Tibial nerve (tissue), 4 donors: ENCODE data around the gene CDH11. TPM values are rescaled to one million over a fixed set of nuclear protein-coding genes. Genes with fewer than 3 reads are reported as not detected.

Experiments
- DNase-seq, 2 donors: peaks; one replicate each; pipeline ENCODE4 v3.0.0-alpha.2; 2019; ENCODE audit warnings: low spot score in 2 of 2
- H3K27ac ChIP-seq, 4 donors: fragments of 200-600 bp; sonication (generic) in 3 of 4; one replicate each; pipeline ENCODE4 v1.5.1; 2017 to 2019; ENCODE audit warnings: mild to moderate bottlenecking in 1 of 4
- H3K27me3 ChIP-seq, 2 donors: fragments of 200-600 bp; sonication (generic) in 1 of 2; one replicate each; pipeline versions ENCODE4 v1.5.1 to v1.6.0; 2017 to 2019
- H3K36me3 ChIP-seq, 3 donors: fragments of 200-600 bp; sonication (generic); one replicate each; pipeline ENCODE4 v1.5.1; 2018 to 2019
- H3K4me1 ChIP-seq, 4 donors: fragments of 200-600 bp; sonication (generic) in 3 of 4; one replicate each; pipeline ENCODE4 v1.5.1; 2017 to 2019
- H3K4me3 ChIP-seq, 4 donors: fragments of 200-600 bp; sonication (generic) in 3 of 4; one replicate each; pipeline ENCODE4 v1.5.1; 2017 to 2019; ENCODE audit warnings: mild to moderate bottlenecking in 1 of 4, moderate library complexity in 1 of 4
- H3K9me3 ChIP-seq, 4 donors: fragments of 200-600 bp; sonication (generic) in 3 of 4; one replicate each; pipeline ENCODE4 v1.5.1; 2017 to 2019
- EP300 ChIP-seq, 2 donors: sonication (generic); formaldehyde crosslinking; IDR thresholded peaks; one replicate each; pipeline ENCODE4 v1.6.1; 2017; ENCODE audit warnings: antibody characterized with exemption in 2 of 2, mild to moderate bottlenecking in 1 of 2
- POLR2A ChIP-seq, 2 donors: fragments of 450-650 bp; IDR thresholded peaks; one replicate each; pipeline ENCODE4 v1.6.1; 2017; ENCODE audit warnings: antibody characterized with exemption in 2 of 2, mild to moderate bottlenecking in 2 of 2, moderate library complexity in 2 of 2
- WGBS, 2 donors: methylation state at CpG; one replicate each; pipeline ENCODE4 v1.1.5; 2018; 5-methylcytosine and 5-hydroxymethylcytosine counted together
- total RNA-seq, 4 donors: library from RNA; depleted of rRNA; stranded (reverse); fragments of >200 nt; gene quantifications; one replicate each; pipeline ENCODE4 v1.1.0, GENCODE V29; 2016
- TF ChIP-seq, protein P1 (sequence below), 5 experiments: fragments of 200-600 bp in 3 of 5; fragments of 450-650 bp in 2 of 5; sonication (generic) in 3 of 5; IDR thresholded peaks; one replicate each; pipeline ENCODE4 v1.5.1; 2016 to 2019; ENCODE audit warnings: antibody characterized with exemption in 5 of 5, mild to moderate bottlenecking in 3 of 5, moderate library complexity in 2 of 5

CDH11 gene
- total RNA-seq, 4 donors from 2014 or later = 72.6 to 265 (median 98.1) TPM

DNA sequence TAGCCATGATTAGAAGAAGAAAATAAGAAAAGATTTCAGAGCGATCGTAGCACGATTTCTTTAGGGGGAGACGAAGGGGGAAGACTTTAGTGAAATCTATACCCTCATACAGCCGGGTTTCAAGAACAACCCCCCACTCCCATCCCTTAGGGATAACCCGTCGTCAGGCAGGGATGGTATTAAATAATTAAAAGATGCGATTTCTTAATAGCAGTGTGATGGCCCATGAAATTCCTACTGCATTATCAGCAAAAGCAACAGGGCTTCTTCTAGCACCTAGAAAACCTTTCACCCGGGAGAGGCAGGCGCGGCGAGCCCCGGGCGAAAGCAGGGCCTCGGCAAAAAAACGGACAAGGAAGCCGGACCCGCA is 1.4 kb downstream of the CDH11 start:
- Histone ChIP-seq H3K4me1 (peaks cover 0 to 60% (median 19%) of the 10 kb centered on the region in 4 donors), H3K36me3 (no peaks in the 10 kb centered on the region), H3K27me3 (no peaks in the 10 kb centered on the region), H3K4me3 (peak overlapping the region; percentile 57 to 79 (median 66)), H3K9me3 (no peaks in the 10 kb centered on the region), H3K27ac (peak overlapping the region; percentile 69 to 95 (median 83))
- WGBS, 2 donors = 13 to 19% methylated on average over 18 of the region's 18 CpGs
- DNase-seq = no peak
- TF ChIP-seq, protein P1, sequence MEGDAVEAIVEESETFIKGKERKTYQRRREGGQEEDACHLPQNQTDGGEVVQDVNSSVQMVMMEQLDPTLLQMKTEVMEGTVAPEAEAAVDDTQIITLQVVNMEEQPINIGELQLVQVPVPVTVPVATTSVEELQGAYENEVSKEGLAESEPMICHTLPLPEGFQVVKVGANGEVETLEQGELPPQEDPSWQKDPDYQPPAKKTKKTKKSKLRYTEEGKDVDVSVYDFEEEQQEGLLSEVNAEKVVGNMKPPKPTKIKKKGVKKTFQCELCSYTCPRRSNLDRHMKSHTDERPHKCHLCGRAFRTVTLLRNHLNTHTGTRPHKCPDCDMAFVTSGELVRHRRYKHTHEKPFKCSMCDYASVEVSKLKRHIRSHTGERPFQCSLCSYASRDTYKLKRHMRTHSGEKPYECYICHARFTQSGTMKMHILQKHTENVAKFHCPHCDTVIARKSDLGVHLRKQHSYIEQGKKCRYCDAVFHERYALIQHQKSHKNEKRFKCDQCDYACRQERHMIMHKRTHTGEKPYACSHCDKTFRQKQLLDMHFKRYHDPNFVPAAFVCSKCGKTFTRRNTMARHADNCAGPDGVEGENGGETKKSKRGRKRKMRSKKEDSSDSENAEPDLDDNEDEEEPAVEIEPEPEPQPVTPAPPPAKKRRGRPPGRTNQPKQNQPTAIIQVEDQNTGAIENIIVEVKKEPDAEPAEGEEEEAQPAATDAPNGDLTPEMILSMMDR (IDR thresholded peaks at IDR 0.05) = no peak
- TF ChIP-seq POLR2A (IDR thresholded peaks at IDR 0.05) (no peak), EP300 (IDR thresholded peaks at IDR 0.05) (no peak)

DNA sequence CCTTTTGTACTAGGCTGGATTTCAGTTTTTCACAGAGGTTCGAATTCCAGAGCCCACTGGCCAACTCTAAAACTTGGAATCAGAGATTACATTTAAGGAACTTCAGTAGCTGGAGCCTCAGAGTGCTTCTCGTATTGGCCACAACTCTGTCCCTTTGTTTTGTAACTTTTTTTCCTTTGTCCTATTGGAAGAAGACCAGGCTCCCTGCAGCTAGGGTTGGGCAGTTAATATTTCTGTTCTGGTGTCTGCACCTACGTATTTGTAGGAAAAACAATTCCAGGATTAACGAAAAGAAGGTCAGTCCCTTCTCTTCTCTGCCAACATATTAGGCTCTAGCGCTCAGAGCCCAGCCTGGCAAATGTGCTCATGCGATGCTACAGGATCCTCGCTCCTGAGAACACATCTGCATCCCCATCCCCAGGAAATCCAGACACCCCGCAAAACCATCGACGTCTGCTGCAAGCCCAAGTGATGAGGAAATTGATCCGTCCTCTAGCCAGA is 1.9 kb downstream of the CDH11 start:
- peak overlapping the region; percentile 69 to 95 (median 83) for H3K27ac ChIP-seq
- H3K9me3 ChIP-seq = no peaks in the 10 kb centered on the region
- H3K27me3 ChIP-seq = no peaks in the 10 kb centered on the region
- peaks cover 0 to 63% (median 19%) of the 10 kb centered on the region in 4 donors for H3K4me1 ChIP-seq
- H3K36me3 ChIP-seq = no peaks in the 10 kb centered on the region
- peak in 1 of 2 donors; percentile 39 for DNase-seq
- TF ChIP-seq, protein P1 (IDR thresholded peaks at IDR 0.05) = no peak
- TF ChIP-seq POLR2A (IDR thresholded peaks at IDR 0.05) (peak in 1 of 2 donors; percentile 19), EP300 (IDR thresholded peaks at IDR 0.05) (peak in 1 of 2 donors; percentile 61)
- 28 to 32% methylated on average over 11 of the region's 11 CpGs for WGBS, 2 donors
- H3K4me3 ChIP-seq = peak overlapping the region; percentile 57 to 79 (median 66)

DNA sequence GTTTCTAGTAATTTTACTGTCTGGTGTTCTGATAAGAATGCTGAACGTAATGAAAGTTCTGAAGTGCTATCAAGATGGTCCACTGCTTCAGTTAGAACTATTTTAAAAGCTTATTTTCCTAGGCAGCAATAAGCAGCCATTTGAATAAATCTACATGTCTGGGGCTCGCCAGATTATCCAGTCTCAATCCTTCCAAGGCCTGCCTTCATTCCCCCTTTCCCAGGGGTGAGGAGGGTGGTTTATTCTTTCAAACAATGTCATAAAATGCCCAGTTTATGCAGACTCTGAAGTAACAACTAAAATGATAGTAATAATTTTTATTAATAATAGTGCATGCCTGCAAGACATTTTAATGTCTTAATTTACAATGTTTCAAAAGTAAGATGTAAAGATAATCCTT is 2.4 kb downstream of the CDH11 start:
- no peaks in the 10 kb centered on the region for H3K36me3 ChIP-seq
- H3K4me1 ChIP-seq = peaks cover 0 to 65% (median 19%) of the 10 kb centered on the region in 4 donors
- peak overlapping the region in 1 of 4 donors; percentile 76 for H3K4me3 ChIP-seq
- WGBS, 2 donors = 56 to 59% methylated on average over 2 of the region's 2 CpGs
- TF ChIP-seq, protein P1 (IDR thresholded peaks at IDR 0.05) = no peak
- TF ChIP-seq POLR2A (IDR thresholded peaks at IDR 0.05) = no peak
- TF ChIP-seq EP300 (IDR thresholded peaks at IDR 0.05) = no peak
- H3K27me3 ChIP-seq = no peaks in the 10 kb centered on the region
- H3K9me3 ChIP-seq = no peaks in the 10 kb centered on the region
- H3K27ac ChIP-seq = peak overlapping the region in 2 of 4 donors; percentile 89 to 95
- DNase-seq = no peak

DNA sequence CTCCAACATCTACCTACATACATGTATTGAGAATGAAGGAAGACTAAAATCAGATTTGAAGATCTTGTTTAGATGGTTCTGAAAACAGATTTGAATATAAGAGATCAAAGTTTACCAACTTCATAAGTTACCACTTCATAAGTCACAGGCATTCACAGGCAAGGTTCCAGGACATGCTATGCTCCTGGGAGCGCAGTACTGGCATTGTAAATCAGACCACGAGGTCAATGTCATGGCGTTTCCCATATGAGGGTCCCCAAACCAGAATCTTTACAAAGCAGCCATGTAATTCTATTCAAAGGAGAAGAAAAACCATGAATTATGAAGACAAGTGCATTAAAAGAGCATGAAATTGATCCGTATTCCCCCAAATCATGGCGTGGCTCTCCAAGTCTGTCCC is 3.0 kb downstream of the CDH11 start:
- Histone ChIP-seq H3K9me3 (no peaks in the 10 kb centered on the region), H3K27me3 (no peaks in the 10 kb centered on the region), H3K4me1 (peaks cover 0 to 63% (median 19%) of the 10 kb centered on the region in 4 donors), H3K36me3 (no peaks in the 10 kb centered on the region), H3K4me3 (peak overlapping the region in 1 of 4 donors; percentile 76), H3K27ac (peak overlapping the region in 2 of 4 donors; percentile 89 to 95)
- WGBS, 2 donors = 49 to 56% methylated on average over 5 of the region's 5 CpGs
- no peak for DNase-seq
- TF ChIP-seq, protein P1 (IDR thresholded peaks at IDR 0.05) = no peak
- TF ChIP-seq EP300 (IDR thresholded peaks at IDR 0.05) = no peak
- TF ChIP-seq POLR2A (IDR thresholded peaks at IDR 0.05) = no peak

DNA sequence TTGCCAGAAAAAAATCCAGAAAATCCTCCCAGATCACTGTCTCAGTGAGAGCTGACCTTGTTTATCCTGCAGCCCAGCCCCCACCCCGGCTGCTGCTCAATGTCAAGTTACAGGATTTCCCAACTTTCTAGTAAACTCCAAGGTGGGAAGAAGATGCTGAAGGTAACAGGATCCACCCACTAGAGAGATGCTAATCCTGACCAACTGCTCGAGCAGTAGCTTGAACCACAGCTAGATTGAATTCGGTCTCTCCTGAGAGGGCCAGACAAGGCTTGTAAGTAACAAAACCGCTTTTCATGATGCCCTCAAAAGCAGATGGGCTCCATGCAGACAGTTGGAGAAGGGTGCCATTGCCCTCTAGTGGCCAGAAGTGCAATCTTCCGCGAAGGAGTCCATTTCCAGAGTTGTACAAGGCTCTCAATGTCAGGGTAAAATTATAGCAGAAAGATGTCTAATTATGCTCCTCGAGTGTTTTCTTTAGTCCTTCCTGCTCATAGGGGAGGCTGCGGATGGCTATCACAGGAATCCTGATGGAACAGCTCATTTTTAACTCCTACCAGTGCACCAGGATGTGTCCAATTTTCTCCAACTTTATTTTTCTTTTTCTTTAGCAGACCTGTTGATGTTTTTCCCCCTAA is 3.9 kb downstream of the CDH11 start:
- no peaks in the 10 kb centered on the region for H3K27me3 ChIP-seq
- peak; percentile 63 to 76 for DNase-seq
- H3K4me3 ChIP-seq = no peak overlapping the region
- no peaks in the 10 kb centered on the region for H3K36me3 ChIP-seq
- 4 to 5% methylated on average over 8 of the region's 8 CpGs for WGBS, 2 donors
- TF ChIP-seq EP300 (IDR thresholded peaks at IDR 0.05) = peak in 1 of 2 donors; percentile 41
- no peak for TF ChIP-seq POLR2A (IDR thresholded peaks at IDR 0.05)
- TF ChIP-seq, protein P1 (IDR thresholded peaks at IDR 0.05) = peak; percentile 80 to 84 (median 82)
- H3K9me3 ChIP-seq = no peaks in the 10 kb centered on the region
- H3K27ac ChIP-seq = peak overlapping the region in 1 of 4 donors; percentile 95
- H3K4me1 ChIP-seq = peaks cover 0 to 58% (median 19%) of the 10 kb centered on the region in 4 donors
